Measurements from ENCODE around the gene KIAA0232.

DNA sequence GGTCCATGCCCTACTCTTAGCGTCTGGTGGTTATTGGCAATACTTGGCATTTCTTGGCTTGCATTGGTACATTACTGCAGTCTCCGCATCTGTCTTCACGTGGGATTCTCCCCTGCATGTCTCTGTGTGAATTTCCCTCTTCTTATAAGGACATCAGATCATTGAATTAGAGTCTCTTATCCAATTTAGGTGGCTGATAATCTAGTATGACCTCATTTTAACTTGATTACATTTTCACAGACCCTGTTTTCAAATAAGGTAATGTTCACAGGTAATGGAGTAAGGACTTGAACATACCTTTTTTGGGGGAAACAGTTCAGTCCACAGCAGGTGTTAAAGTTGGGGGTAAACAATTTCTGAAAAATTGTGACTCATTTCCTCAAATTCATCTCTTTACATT, 16.6 kb downstream of the KIAA0232 start:
- TF ChIP-seq, protein P1, sequence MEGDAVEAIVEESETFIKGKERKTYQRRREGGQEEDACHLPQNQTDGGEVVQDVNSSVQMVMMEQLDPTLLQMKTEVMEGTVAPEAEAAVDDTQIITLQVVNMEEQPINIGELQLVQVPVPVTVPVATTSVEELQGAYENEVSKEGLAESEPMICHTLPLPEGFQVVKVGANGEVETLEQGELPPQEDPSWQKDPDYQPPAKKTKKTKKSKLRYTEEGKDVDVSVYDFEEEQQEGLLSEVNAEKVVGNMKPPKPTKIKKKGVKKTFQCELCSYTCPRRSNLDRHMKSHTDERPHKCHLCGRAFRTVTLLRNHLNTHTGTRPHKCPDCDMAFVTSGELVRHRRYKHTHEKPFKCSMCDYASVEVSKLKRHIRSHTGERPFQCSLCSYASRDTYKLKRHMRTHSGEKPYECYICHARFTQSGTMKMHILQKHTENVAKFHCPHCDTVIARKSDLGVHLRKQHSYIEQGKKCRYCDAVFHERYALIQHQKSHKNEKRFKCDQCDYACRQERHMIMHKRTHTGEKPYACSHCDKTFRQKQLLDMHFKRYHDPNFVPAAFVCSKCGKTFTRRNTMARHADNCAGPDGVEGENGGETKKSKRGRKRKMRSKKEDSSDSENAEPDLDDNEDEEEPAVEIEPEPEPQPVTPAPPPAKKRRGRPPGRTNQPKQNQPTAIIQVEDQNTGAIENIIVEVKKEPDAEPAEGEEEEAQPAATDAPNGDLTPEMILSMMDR (IDR thresholded peaks at IDR 0.05 in 4 of 5, conservative IDR thresholded peaks at IDR 0.05 in 1 of 5): no peak
- TF ChIP-seq POLR2A (IDR thresholded peaks at IDR 0.05): no peak
